Sciatic nerve (tissue), 2 donors: ENCODE results near the gene SCN1A. TPM values are rescaled to one million over a fixed set of nuclear protein-coding genes. Genes with fewer than 3 reads are reported as not detected.
"Not testable (repeated sequence)": the region's sequence is repeated elsewhere in the genome, so short reads cannot be mapped to it uniquely, and the experiment has no call there.

Experiments used
- ATAC-seq: fragments of 200-7000 bp; cut with Tn5 transposase; one replicate; pipeline ENCODE4 v1.9.1; 2020; ENCODE audit warnings: mild to moderate bottlenecking, moderate library complexity
- DNase-seq: peaks from one replicate; pipeline ENCODE4 v3.0.0-alpha.2; 2020; ENCODE audit warnings: low spot score
- intact Hi-C: fragments of 100-400 bp; cut with DNase I; formaldehyde crosslinking; loops from one replicate; pipeline ENCODE4 v1.14.2; 2022
- total RNA-seq: library from RNA; stranded (reverse); fragmentation: NEBNext Ultra II Directional; extraction: Animal tissue kit (Norgen Biotek cat#: 25700); gene quantifications from one replicate; pipeline ENCODE4 v1.2.1, GENCODE V29; 2021
- donor health status: DM: no; HTN: no; CAD: no.
- donor health status: DM: no; HTN: no; CAD: no.

Gene SCN1A
- total RNA-seq, 1 donor from 2014 or later, result not detected

GRCh38 chr2:166025313-166025712, 102.5 kb downstream of the SCN1A start:
- DNase-seq (no peak), ATAC-seq (no peak)
- intact Hi-C loops, result loop anchor here (10.0 kb wide), 1 partner anchor 61 kb away; no protein-coding TSS in a partner anchor

GRCh38 chr2:166017208-166017607, 110.6 kb downstream of the SCN1A start:
- ATAC-seq, result no peak
- no peak for DNase-seq
- intact Hi-C loops, result no loop called here

GRCh38 chr2:166013878-166014277, 113.9 kb downstream of the SCN1A start:
- no peak for DNase-seq
- intact Hi-C loops, result no loop called here
- no peak for ATAC-seq

DNA sequence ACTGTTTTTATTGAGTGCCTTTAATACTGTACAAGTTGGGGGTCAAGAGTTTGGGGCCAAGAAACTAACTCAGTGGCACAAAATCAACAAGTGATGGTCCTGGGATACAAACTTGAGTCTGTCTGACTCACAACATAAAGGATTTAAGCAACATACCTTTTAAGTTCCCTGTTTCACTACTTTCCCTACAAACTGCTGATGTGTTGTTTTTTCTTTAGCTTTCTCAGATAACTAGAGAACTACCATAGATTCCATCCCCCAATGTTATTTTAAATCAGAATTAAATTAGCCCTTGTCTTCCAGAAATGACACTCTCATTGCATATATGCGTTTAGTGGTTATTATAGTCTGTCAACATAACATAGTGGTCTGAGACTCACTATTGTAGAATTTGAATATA, 116.2 kb downstream of the SCN1A start:
- intact Hi-C loops, result no loop called here
- no peak for DNase-seq
- no peak for ATAC-seq

- ATAC-seq (no peak), DNase-seq (no peak)
- intact Hi-C loops, result no loop called here
These were observed 127.4 kb downstream of the SCN1A start for GRCh38 chr2:166000401-166000800.

DNA sequence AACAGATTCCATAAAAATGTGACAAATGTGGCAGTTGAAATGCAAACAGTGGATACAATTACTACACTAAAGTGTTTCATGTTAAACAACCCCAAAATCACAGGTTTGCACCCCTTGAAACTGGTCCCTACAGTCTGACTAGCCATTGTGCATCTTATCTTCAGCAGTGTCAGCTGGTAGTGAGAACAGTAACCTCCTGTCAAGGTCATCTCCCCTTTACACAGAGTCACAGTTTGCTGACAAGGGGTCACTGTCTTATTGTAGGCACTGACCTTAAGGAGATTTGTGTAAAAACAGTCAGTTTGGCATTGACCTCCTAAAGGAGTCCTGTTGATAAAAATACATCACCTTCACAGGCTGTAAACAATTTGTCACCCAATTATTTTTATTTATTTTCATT, 137.0 kb downstream of the SCN1A start:
- ATAC-seq, result no peak
- no peak for DNase-seq
- intact Hi-C loops, result no loop called here

GRCh38 chr2:165989851-165990250, 138.0 kb downstream of the SCN1A start:
- ATAC-seq, result no peak
- intact Hi-C loops, result no loop called here
- no peak for DNase-seq

DNA sequence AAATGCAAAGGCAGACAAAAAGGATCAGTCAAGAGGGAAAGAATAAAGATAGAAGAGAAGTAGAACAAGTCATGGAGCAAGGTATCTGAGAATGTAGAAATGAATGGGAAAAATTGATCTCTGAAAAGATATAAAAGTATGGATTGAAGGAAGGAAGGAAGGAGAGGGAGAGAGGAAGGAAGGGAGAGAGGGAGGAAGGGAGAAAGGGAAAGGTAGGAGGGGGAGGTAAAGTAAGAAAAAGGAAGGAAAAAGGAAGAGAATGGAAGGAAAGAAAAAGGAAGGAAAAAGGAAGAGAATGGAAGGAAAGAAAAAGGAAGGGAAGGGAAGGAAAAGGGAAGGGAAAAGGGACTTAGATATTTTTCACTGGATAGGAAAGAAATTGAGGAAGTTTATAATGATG, 142.7 kb downstream of the SCN1A start:
- no peak for ATAC-seq
- DNase-seq, result no peak
- intact Hi-C loops, result no loop called here

- ATAC-seq, intact Hi-C loops, DNase-seq: not testable (repeated sequence)
These were observed 155.7 kb downstream of the SCN1A start for GRCh38 chr2:165972161-165972560.

DNA sequence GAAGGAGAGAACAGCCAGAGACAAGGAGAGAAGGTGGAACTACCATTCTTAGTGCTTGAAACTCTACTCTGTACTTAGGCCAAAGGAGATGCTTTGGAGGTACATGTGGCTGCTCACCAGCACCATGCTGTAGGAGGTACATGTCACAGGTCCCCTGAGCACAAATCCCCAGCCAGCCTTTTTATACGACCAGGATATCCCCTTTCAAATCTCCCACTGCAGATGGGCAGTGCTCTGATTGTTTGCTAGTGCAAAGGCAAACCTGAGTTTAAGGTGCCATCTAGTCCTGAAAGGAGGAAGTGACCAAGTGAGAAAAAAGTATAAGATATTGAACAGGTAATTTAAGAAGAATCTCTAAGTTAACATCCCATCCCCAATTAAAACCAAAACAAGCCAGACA, 157.2 kb downstream of the SCN1A start:
- ATAC-seq, result no peak
- no peak for DNase-seq
- intact Hi-C loops, result no loop called here

DNA sequence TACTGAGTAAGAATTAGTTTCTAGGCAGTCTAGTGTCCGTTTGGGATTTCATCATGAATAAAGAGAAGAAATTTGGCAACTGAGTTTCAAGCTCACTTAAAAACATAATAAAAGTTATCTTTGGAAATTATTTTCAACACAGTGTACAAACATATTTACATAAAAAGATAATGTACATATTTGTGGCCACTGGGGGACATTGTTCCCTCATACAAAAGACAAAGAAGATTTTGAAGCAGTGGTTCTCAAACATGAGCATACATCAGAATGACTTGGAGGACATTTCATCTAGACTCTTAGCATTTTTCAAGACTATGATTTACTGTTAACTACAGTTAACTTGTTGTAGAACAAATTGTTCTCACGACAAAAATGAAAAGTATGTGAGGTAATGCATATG, 158.6 kb downstream of the SCN1A start:
- DNase-seq (no peak), ATAC-seq (no peak)
- intact Hi-C loops, result loop anchor here (10.0 kb wide), 1 partner anchor 56 kb away; no protein-coding TSS in a partner anchor

GRCh38 chr2:165967746-165968145, 160.1 kb downstream of the SCN1A start:
- ATAC-seq (no peak), DNase-seq (no peak)
- intact Hi-C loops, result loop anchor here (10.0 kb wide), 1 partner anchor 57 kb away; no protein-coding TSS in a partner anchor

GRCh38 chr2:165961818-165962217, 166.0 kb downstream of the SCN1A start:
- intact Hi-C loops, result loop anchor here (10.0 kb wide), 1 partner anchor 63 kb away; no protein-coding TSS in a partner anchor
- DNase-seq (no peak), ATAC-seq (no peak)

DNA sequence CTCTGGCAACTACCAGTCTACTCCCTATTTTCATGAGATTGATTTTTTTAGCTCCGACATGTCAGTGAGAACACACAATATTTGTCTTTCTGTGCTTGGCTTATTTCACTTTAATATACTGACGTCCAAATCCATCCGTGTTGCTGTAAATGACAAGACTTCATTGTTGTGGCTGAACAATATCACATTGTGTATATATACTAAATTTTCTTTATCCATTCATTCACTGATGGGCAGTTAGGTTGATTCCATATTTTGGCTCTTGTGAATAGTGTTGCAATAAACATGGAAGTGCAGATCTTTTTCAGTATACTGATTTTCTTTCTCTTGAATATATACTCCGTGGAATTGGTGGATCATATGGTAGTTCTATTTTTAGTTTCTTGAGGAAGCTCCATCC, 168.4 kb downstream of the SCN1A start:
- no peak for ATAC-seq
- no peak for DNase-seq
- intact Hi-C loops, result no loop called here

DNA sequence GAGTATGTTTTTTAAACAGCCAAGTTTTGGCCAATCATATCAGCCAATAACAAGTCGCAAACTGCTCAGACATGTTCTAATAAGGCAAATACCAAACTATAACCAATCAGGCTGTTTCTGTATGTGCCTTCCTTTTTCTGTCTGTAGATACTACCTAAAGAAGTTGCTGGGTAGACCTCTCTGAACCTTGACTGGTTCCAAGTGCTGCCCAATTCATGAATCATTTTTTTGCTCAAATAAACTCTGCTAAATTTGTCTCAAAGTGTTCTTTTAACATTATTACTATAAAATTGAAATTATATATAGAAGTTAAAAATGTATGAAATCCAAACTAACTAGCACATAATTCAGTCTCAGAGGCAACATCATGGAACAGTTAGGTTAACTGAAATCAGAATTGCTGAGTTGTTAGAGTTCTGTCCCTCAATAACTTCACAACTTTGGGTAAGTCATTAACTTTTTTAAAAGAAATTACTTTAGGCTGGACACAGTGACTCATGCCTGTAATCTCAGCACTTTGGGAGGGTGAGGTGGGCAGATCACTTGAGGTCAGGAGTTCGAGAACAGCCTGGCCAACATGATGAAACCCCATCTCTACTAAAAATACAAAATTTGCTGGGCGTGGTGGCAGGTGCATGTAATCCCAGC, 169.4 kb downstream of the SCN1A start:
- DNase-seq, result no peak
- ATAC-seq, result no peak
- intact Hi-C loops, result no loop called here

DNA sequence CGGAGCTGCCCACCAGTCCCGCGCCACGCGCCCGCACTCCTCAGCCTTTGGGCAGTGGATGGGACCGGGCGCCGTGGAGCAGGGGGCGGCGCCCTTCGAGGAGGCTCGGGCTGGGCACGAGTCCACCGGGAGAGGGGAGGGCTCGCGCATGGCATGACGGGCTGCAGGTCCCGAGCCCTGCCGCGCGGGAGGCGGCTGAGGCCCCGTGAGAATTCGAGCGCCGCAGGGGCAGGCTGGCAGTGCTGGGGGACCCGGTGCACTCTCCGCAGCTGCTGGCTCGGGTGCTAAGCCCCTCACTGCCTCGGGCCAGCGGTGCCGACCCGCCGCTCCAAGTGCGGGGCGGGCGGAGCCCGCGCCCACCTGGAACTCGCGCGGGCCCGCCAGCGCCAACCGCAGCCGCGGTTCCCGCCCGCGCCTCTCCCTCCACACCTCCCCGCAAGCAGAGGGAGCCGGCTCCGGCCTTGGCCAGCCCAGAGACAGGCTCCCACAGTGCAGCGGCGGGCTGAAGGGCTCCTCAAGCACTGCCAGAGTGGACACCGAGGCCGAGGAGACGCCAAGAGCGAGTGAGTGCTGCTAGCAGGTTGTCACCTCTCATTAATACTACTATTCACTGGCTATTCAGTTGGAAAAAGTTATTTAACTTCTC, 170.7 kb downstream of the SCN1A start:
- DNase-seq (no peak), ATAC-seq (no peak)
- intact Hi-C loops, result no loop called here

DNA sequence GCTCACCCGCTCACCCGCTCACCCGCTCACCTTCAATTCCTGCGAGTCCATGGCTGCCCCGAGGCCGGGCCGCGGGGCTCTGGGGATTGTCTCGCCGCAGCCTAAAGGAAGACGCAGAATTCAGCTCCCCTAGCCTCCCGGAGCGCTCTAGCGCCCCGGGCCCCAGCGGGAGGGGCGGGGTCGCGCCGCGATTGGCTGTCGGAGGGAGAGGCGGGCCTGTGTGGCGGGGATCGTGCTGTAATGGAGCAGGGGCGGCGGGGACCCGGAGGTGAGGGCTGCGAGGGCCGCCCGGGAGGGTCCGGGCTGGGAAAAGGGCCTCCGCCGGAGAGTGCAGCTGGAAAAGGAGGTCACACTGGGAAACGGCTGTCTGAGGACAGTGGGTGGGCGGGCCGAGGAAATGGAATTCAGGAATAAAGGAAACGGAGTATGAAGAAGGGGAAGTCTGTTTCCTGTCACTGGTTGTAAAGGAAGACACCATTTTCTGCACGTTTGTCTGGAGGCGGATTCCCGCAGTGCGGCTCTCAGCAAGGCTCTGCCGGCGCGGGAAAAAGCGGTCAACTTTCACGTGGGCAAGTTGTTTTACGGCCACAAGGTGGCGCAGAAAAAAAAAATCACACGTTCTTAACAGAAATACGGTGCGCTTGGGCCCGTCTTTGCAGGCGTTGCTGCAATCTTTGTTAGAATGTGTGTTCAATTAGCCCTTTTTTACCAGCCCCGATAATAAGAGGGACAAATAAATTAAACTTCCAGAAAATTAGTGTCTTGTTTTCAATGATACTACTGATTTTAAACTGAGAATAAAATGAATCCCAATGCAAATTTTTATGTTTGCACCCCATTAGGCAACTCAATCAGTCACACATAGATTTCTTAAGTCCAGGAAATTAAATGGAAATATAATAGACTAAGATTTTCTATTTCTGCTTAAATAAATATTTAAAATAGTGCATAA, 173.9 kb downstream of the SCN1A start, which contains the start of gene TTC21B:
Gene TTC21B (minus strand): TSS at position 122 of the 952 bp plus-strand sequence. CDS start 71 bp downstream, at position 51.
- DNase-seq (peak; percentile 97), ATAC-seq (peak; percentile 100)
- intact Hi-C loops, result no loop called here

DNA sequence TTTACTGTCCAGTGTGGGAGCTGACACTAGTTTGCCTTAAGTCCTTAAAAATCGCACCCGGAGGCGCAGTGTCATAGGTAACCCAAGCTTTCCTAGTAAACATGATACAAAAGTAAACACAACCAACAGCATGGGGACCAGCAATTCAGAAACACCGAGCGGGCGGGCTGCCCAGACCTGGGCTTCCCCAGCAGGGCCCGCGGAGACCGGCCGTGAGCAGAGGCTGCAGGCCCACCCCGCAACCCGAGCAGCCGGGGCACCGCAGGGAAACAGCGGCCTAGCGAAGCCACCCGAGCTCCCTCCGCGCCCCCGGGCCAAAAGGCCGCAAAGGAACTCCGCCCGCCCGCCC, 174.5 kb downstream of the SCN1A start:
- ATAC-seq, result peak; percentile 69
- intact Hi-C loops, result no loop called here
- no peak for DNase-seq

DNA sequence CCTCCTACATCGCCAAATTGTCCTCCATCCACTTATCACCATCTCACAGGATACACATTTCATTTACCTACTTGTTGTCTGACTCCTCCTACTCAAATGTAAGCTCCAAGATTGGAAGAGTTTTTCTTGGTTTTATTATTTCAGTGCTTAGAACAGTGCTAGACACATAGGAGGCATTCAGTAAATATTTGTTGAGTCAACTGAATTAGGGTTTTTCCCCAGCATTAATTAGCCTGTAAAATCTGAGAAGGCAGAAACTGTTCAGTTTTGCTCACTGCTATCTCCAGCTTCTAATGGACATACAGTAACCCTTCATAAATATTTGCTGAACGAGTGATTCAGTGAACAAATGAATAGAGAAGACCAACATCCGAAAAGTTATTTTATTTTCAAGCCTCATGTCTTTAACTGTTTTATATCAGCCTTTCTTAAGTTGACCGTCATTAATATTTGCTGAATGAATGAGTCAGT, 175.0 kb downstream of the SCN1A start:
- no peak for DNase-seq
- intact Hi-C loops, result no loop called here
- ATAC-seq, result no peak
